ENCODE measurements around the gene SLC5A8.

Gene SLC5A8

DNA sequence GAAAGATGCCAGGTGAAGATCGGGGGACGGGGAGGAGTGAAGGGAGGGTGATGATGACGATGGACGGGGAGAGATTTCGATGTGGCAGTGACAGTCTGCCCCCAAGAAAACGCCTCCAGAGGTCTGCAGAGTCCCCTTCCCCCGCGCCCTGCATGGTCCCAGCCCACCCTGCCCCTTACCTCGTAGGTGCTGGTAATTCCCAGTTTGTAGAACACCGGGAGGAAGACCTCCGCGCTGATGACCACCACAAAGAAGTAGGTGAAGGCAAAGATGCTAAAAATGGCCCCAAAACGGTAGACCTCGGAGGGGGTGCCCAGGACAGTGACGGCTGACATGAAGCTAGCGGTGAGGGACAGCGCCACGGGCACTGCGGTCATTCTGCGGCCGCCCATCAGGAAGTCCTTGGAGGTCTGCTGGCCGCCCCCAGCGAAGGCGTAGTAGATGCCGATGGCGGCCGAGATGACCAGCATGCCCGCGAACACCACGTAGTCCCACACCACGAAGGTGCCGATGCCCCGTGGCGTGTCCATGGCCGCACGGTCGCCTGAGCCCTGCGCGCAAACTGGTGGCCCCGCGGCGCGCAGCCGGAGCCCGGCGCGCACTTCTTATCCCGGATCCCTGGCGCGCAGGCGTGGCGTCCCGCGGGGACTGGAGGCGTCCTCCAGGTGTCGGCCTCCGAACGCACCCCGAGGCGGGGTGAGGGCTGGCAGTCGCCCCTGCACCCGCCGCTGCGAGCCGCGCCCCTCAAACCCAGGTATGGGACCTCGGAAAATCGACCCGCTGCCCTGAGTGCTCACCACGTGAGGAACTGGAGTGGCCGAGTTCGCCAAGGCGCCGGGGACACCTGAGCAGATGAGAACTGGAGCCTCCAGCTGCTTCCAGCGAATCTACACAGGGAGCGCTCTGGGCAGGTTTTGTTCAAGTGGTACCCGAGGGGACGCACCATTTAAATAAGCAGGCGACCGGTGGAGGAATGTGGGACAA lies at the start of gene SLC5A8:
Gene SLC5A8 (minus strand): TSS at position 920 of the 984 bp plus-strand sequence. CDS start 390 bp downstream, at position 530.
- no peak for DNase-seq

- no peak for DNase-seq
Measured at GRCh38 chr12:101257357-101257756, 47.3 kb upstream of the SLC5A8 start.

DNA sequence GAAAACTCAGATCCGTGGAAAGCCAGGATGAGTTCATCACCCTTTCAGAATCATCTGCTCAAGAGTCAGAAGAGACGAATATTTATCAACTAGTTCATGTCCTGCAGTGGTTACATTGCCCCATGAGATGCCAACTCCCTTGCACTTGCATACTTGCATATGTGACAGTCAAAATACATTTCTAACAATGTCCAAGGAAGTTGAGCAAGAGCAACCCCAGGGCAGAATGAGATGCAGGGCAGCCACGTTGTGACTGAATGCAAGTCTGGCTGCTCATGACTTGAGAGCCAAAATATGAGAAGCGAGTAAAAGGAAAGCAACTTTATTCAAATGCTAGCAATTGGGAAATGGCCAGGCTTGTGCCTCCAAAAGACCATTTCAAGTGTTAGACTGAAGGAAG lies 46.2 kb upstream of the SLC5A8 start:
- DNase-seq, result no peak

- no peak for DNase-seq
Measured at GRCh38 chr12:101243616-101244015, 33.6 kb upstream of the SLC5A8 start.

GRCh38 chr12:101243074-101243473 lies 33.0 kb upstream of the SLC5A8 start:
- DNase-seq, result no peak

- DNase-seq, result no peak
Measured at GRCh38 chr12:101238800-101239329, 28.8 kb upstream of the SLC5A8 start.

- DNase-seq, result no peak
Measured at GRCh38 chr12:101238306-101238705, 28.3 kb upstream of the SLC5A8 start.

DNA sequence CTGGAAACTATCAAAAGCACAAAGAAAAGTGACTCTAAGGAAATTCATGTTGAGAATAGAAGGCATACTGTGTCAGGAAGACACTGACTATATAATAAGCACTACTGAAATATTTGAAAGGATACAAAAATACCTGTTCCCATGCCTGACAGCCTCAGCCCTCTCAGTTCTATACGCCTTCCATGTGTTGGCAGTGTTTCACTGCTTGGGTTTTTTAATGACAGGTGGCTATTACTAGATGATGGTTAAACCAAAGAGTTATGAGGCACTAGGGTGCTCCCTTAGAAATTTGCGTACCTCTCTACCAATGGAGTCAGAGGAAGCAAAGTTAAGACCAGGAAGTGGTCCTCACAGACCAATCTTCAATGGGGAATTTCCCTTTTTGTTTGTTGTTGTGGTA lies 25.6 kb upstream of the SLC5A8 start:
- DNase-seq, result no peak

- DNase-seq, result no peak
Measured at GRCh38 chr12:101231636-101232035, 21.6 kb upstream of the SLC5A8 start.

DNA sequence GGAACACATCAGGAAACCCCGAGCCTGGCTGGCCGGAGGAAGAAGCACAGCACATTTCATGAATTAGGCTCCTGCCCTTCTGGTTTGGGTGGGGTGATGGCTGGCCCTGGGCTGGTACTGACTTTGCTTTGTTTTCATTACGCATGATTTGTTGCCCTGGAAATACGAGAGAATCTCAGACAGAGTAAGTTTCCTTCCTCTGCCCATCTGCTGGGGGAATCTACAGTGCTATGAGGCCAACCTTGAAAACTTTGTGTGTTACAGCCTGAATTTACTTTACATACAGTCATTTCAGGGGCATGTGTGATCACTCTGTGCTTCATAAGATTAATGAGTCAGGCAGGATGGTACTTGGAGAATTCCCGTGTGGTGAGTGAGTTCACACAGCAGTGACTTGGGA lies 20.5 kb upstream of the SLC5A8 start:
- DNase-seq, result no peak

DNA sequence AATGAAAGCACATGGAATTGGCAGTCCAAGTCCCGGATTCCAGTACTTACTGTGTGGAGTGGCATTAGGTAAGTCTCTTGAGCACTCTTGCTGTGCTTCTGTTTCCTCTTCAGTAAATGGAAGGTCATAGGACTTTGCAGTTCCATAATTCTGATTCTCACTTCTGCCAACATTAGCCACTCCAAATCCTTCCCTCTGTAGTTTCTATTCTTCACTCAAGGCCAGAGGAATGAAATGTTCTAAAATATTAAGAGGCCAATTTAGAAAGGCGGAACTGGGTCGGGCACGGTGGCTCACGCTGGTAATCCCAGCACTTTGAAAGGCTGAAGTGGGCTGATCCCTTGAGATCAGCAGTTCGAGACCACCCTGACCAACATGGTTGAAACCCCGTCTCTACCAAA lies 19.8 kb upstream of the SLC5A8 start:
- DNase-seq, result no peak

DNA sequence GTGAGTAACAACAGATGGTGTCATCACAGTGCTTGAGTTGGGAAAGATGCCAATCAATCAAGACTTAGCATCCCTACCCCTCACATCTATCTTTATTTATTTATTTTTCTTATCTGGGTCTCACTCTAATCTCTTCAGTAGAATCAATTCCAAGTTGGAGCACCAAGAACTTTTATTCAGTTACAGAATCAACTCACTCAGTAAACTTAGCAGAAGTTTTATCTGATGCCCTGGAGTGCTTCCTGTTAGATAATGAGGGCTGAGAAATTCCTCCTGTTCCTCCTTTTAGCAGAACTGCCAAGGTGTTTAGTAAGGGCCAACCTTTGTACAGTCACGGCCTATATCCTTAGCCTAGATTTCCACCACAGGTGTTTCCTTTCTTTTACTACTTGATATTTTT lies 11.3 kb upstream of the SLC5A8 start:
- DNase-seq, result no peak

DNA sequence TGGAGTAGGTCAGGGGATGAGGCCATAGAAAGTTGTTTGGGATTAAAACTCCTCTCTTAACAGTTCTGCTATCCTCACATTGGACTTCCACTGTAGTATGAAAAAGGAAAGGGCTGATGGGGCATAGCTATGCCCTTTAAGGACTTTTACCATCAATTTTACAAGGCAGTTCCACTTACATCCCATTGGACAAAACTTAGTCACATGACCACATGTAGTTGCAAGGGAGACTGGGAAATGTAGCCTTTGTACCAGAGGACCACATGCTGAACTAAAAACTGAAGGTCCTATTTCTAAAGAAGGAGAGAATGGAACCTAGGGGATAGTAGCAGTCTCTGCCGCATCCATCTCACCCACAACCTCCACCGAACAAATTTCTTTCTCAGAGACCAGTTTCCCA lies 6.8 kb upstream of the SLC5A8 start:
- DNase-seq, result no peak

DNA sequence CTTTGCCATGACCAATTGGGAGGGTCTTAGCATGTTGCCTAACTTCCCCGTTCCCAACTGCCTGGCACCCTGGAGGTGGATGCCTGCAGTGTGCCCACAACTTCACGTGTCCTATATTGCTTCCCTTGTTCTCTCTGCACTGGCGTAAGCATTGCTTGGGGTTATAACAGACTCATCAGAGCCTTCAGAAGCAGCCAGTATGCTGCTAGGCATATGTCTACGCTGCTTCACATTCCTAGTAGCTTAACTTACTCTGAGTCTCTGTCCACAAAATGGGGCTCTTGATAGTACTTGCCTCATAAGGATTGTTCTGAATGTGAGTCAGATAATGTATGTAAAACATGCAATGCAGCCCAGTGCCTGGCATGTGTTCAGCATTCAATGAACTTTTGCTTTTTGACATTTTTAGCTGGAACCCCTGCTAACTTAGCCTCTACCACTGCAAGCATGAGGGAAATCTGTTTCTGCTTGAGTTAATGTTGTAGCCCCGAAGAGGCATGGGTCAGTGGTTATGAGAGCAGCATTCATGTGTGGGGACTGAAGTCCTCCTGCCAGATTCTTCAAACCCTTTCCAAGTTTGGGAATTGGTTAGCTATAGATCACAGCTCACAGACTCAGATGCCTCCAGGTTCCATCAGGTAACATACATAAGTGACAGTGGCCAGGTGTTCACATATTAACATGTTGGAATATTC lies 2.8 kb downstream of the SLC5A8 start:
- DNase-seq, result no peak

DNA sequence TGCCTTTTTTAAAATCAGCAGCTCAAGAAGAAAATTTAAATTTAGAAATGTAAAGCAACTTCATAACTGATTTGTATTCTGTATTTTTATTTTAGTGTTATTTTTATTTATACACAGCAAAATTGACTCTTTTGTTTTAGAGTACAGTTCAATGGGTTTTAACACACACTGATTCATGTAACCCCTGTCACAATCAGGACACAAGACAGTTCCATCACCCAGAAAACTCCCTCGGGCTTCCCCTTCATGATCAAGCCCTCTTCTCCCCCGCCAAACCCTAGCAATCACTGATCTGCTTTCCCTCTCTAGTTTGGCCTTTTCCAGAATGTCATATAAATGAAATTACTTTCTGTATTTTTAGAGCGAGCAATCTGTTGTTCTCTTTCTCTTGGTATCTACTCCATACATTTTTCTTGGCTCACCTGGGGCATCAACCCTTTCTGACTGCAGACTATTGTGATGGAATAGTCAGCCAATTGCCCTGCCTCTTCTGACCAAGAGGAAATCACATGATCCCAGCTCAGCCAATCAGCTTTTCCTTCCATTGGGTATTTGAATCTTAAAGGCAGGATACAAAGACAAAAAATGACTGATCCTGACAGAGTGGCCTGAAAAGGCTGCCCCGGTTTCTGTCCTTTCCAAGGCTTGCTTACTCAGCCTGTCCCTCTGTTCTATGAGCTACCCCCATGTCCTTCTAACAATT lies 5.3 kb downstream of the SLC5A8 start:
- DNase-seq, result no peak

DNA sequence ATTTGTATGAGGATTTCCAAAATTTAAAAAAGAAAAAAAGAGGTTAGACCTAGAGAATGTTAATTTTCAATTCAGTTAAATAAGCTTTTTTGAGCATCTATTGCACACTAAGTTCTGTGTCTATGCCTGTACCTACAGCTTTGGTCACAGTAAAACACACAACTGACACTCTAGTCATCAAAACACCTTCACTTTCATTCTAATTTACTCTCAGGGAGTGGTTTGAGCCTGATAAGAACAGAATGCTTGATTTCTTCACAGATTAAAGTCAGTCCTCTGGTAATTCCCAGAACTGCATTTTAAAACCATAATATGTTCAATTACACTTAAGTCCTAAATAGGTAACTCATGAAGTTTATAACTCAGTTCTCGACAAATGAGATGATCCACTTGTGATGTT lies 9.2 kb downstream of the SLC5A8 start:
- no peak for DNase-seq

- DNase-seq, result no peak
Measured at GRCh38 chr12:101200145-101200544, 9.9 kb downstream of the SLC5A8 start.

GRCh38 chr12:101186291-101186690 lies 23.7 kb downstream of the SLC5A8 start:
- DNase-seq, result peak in 1 of 2 donors; percentile 1

DNA sequence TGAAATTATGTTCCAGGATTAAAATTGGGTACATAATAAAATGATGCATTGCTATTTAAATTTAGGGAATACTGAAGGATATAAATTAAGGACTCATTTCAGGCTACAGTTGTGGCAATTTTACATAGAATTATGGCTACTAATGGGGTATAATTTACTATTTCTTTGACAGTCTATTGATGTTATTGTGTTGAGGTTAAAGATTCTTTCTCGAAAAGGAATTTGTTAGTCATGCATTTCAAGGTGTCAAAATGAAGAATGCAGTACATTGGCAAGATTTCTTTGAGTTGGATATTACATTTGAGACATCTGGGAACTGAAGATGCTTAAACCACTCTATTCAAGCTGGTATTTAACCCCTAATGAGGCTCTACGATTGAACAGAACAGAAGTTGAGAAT lies 28.3 kb downstream of the SLC5A8 start:
- DNase-seq, result no peak

GRCh38 chr12:101174541-101174940 lies 35.5 kb downstream of the SLC5A8 start:
- no peak for DNase-seq

GRCh38 chr12:101173197-101173749 lies 36.8 kb downstream of the SLC5A8 start:
- no peak for DNase-seq

GRCh38 chr12:101172316-101172715 lies 37.7 kb downstream of the SLC5A8 start:
- DNase-seq, result no peak

- no peak for DNase-seq
Measured at GRCh38 chr12:101168001-101168400, 42.0 kb downstream of the SLC5A8 start.
